ENCODE measurements around the gene GAS7. TPM values are rescaled to one million over a fixed set of nuclear protein-coding genes. Genes with fewer than 3 reads are reported as not detected.

GAS7 gene
- total RNA-seq, 2 experiments from 2014 or later: 0.24 to 0.26 TPM

GRCh38 chr17:10033959-10034358 is 164.4 kb downstream of the GAS7 start:
- DNase-seq: no peak
- ChIA-PET POLR2A (no interaction called here), CTCF (no interaction called here)
- no peak overlapping the region for H3K4me3 Mint-ChIP-seq
- intact Hi-C loops (cut with micrococcal nuclease): no loop called here
- no peak overlapping the region for H3K27ac Mint-ChIP-seq
- no peaks in the 10 kb centered on the region for H3K9me3 Mint-ChIP-seq
- no peaks in the 10 kb centered on the region for H3K4me1 Mint-ChIP-seq (ENCODE audit: low read depth)
- H3K36me3 Mint-ChIP-seq: no peaks in the 10 kb centered on the region
- H3K27me3 Mint-ChIP-seq: no peaks in the 10 kb centered on the region

- H3K4me3 Mint-ChIP-seq: no peak overlapping the region
Observed at GRCh38 chr17:10033449-10033848, 165.0 kb downstream of the GAS7 start.

GRCh38 chr17:10032118-10032852 is 166.1 kb downstream of the GAS7 start:
- ChIA-PET POLR2A (no interaction called here), CTCF (no interaction called here)
- Mint-ChIP-seq H3K27ac (no peak overlapping the region), H3K4me1 (ENCODE audit: low read depth) (no peaks in the 10 kb centered on the region), H3K36me3 (no peaks in the 10 kb centered on the region), H3K27me3 (no peaks in the 10 kb centered on the region), H3K4me3 (no peak overlapping the region), H3K9me3 (no peaks in the 10 kb centered on the region)
- intact Hi-C loops (cut with micrococcal nuclease): no loop called here
- no peak for DNase-seq

More at GRCh38 chr17:10033449-10033848, 165.0 kb downstream of the GAS7 start:
- CTCF ChIA-PET: no interaction called here
- no peaks in the 10 kb centered on the region for H3K9me3 Mint-ChIP-seq
- no peaks in the 10 kb centered on the region for H3K27me3 Mint-ChIP-seq
- POLR2A ChIA-PET: no interaction called here
- no peaks in the 10 kb centered on the region for H3K36me3 Mint-ChIP-seq
- DNase-seq: no peak
- H3K27ac Mint-ChIP-seq: no peak overlapping the region
- no peaks in the 10 kb centered on the region for H3K4me1 Mint-ChIP-seq (ENCODE audit: low read depth)
- intact Hi-C loops (cut with micrococcal nuclease): no loop called here

GRCh38 chr17:10031606-10032005 is 166.8 kb downstream of the GAS7 start:
- POLR2A ChIA-PET: no interaction called here
- no peaks in the 10 kb centered on the region for H3K27me3 Mint-ChIP-seq
- no peaks in the 10 kb centered on the region for H3K36me3 Mint-ChIP-seq
- no peaks in the 10 kb centered on the region for H3K9me3 Mint-ChIP-seq
- intact Hi-C loops (cut with micrococcal nuclease): no loop called here
- DNase-seq: no peak
- H3K4me3 Mint-ChIP-seq: no peak overlapping the region
- no peaks in the 10 kb centered on the region for H3K4me1 Mint-ChIP-seq (ENCODE audit: low read depth)
- H3K27ac Mint-ChIP-seq: no peak overlapping the region
- CTCF ChIA-PET: no interaction called here

GRCh38 chr17:10031127-10031526 is 167.3 kb downstream of the GAS7 start:
- Mint-ChIP-seq H3K4me3 (no peak overlapping the region), H3K36me3 (no peaks in the 10 kb centered on the region), H3K9me3 (no peaks in the 10 kb centered on the region), H3K4me1 (ENCODE audit: low read depth) (no peaks in the 10 kb centered on the region), H3K27me3 (no peaks in the 10 kb centered on the region), H3K27ac (no peak overlapping the region)
- intact Hi-C loops (cut with micrococcal nuclease): no loop called here
- ChIA-PET CTCF (no interaction called here), POLR2A (no interaction called here)
- DNase-seq: no peak

- H3K36me3 Mint-ChIP-seq: no peaks in the 10 kb centered on the region
- intact Hi-C loops (cut with micrococcal nuclease): no loop called here
- H3K4me1 Mint-ChIP-seq (ENCODE audit: low read depth): no peaks in the 10 kb centered on the region
- DNase-seq: no peak
- POLR2A ChIA-PET: no interaction called here
- H3K27ac Mint-ChIP-seq: no peak overlapping the region
- CTCF ChIA-PET: no interaction called here
- H3K4me3 Mint-ChIP-seq: no peak overlapping the region
- no peaks in the 10 kb centered on the region for H3K9me3 Mint-ChIP-seq
- H3K27me3 Mint-ChIP-seq: no peaks in the 10 kb centered on the region
Observed at GRCh38 chr17:10029129-10029528, 169.3 kb downstream of the GAS7 start.

GRCh38 chr17:10025976-10026901 is 172.2 kb downstream of the GAS7 start:
- ChIA-PET CTCF (interaction anchor here (1.3 kb wide), 1 partner anchor 39 kb away, joined by 4 read pairs; no protein-coding TSS in a partner anchor), POLR2A (no interaction called here)
- H3K4me1 Mint-ChIP-seq (ENCODE audit: low read depth): no peaks in the 10 kb centered on the region
- no peak overlapping the region for H3K4me3 Mint-ChIP-seq
- no peaks in the 10 kb centered on the region for H3K36me3 Mint-ChIP-seq
- no peaks in the 10 kb centered on the region for H3K27me3 Mint-ChIP-seq
- H3K27ac Mint-ChIP-seq: no peak overlapping the region
- no peak for DNase-seq
- no peaks in the 10 kb centered on the region for H3K9me3 Mint-ChIP-seq
- intact Hi-C loops (cut with micrococcal nuclease): no loop called here

GRCh38 chr17:10025224-10025623 is 173.2 kb downstream of the GAS7 start:
- no peak for DNase-seq
- H3K4me1 Mint-ChIP-seq (ENCODE audit: low read depth): no peaks in the 10 kb centered on the region
- no peaks in the 10 kb centered on the region for H3K9me3 Mint-ChIP-seq
- H3K4me3 Mint-ChIP-seq: no peak overlapping the region
- no peak overlapping the region for H3K27ac Mint-ChIP-seq
- H3K27me3 Mint-ChIP-seq: no peaks in the 10 kb centered on the region
- ChIA-PET POLR2A (no interaction called here), CTCF (interaction anchor here (1.3 kb wide), 1 partner anchor 38 kb away, joined by 4 read pairs; no protein-coding TSS in a partner anchor)
- intact Hi-C loops (cut with micrococcal nuclease): no loop called here
- H3K36me3 Mint-ChIP-seq: no peaks in the 10 kb centered on the region

GRCh38 chr17:10022416-10022815 is 176.0 kb downstream of the GAS7 start:
- Mint-ChIP-seq H3K36me3 (no peaks in the 10 kb centered on the region), H3K27me3 (no peaks in the 10 kb centered on the region), H3K9me3 (no peaks in the 10 kb centered on the region), H3K27ac (no peak overlapping the region), H3K4me1 (ENCODE audit: low read depth) (no peaks in the 10 kb centered on the region), H3K4me3 (no peak overlapping the region)
- intact Hi-C loops (cut with micrococcal nuclease): no loop called here
- DNase-seq: no peak
- CTCF ChIA-PET: no interaction called here
- POLR2A ChIA-PET: no interaction called here

GRCh38 chr17:10021272-10021984 is 177.0 kb downstream of the GAS7 start:
- ChIA-PET CTCF (no interaction called here), POLR2A (no interaction called here)
- Mint-ChIP-seq H3K27ac (no peak overlapping the region), H3K27me3 (no peaks in the 10 kb centered on the region), H3K4me3 (no peak overlapping the region), H3K9me3 (no peaks in the 10 kb centered on the region), H3K4me1 (ENCODE audit: low read depth) (no peaks in the 10 kb centered on the region), H3K36me3 (no peaks in the 10 kb centered on the region)
- intact Hi-C loops (cut with micrococcal nuclease): no loop called here
- DNase-seq: no peak

GRCh38 chr17:10019941-10020451 is 178.4 kb downstream of the GAS7 start:
- ChIA-PET CTCF (no interaction called here), POLR2A (no interaction called here)
- no peak for DNase-seq
- H3K27me3 Mint-ChIP-seq: no peaks in the 10 kb centered on the region
- H3K36me3 Mint-ChIP-seq: no peaks in the 10 kb centered on the region
- intact Hi-C loops (cut with micrococcal nuclease): no loop called here
- H3K4me1 Mint-ChIP-seq (ENCODE audit: low read depth): no peaks in the 10 kb centered on the region
- H3K9me3 Mint-ChIP-seq: no peaks in the 10 kb centered on the region
- H3K27ac Mint-ChIP-seq: no peak overlapping the region
- H3K4me3 Mint-ChIP-seq: no peak overlapping the region

- Mint-ChIP-seq H3K9me3 (no peaks in the 10 kb centered on the region), H3K27me3 (no peaks in the 10 kb centered on the region), H3K27ac (no peak overlapping the region), H3K4me1 (ENCODE audit: low read depth) (no peaks in the 10 kb centered on the region), H3K36me3 (no peaks in the 10 kb centered on the region), H3K4me3 (no peak overlapping the region)
- POLR2A ChIA-PET: no interaction called here
- CTCF ChIA-PET: no interaction called here
- no peak for DNase-seq
- intact Hi-C loops (cut with micrococcal nuclease): no loop called here
Observed at GRCh38 chr17:10018461-10018891, 179.9 kb downstream of the GAS7 start.
